WTC11 (cell line): ENCODE measurements around the gene PNMA6A.
"Not testable (repeated sequence)": the region's sequence is repeated elsewhere in the genome, so short reads cannot be mapped to it uniquely, and the experiment has no call there.

ENCODE experiments used
- AR ChIP-seq: fragments of 250-450 bp; sonication (Bioruptor Pico); IDR thresholded peaks from 2 replicates; pipeline ENCODE4 v1.9.0; 2021; ENCODE audit warnings: mild to moderate bottlenecking
- CREB1 ChIP-seq: sonication (generic); formaldehyde crosslinking; IDR thresholded peaks from 2 replicates; pipeline ENCODE4 v1.8.0; 2023; ENCODE audit warnings: mild to moderate bottlenecking, missing genetic modification reagents
- CTCF ChIP-seq: fragments of 200-600 bp; IDR thresholded peaks from 2 replicates; pipeline ENCODE4 v1.8.0; 2022; ENCODE audit warnings: antibody characterized with exemption
- EMX1 ChIP-seq: fragments of 250-450 bp; sonication (Bioruptor Pico); IDR thresholded peaks from 2 replicates; pipeline ENCODE4 v1.8.0; 2021; ENCODE audit warnings: mild to moderate bottlenecking
- ERG ChIP-seq: fragments of 250-450 bp; sonication (Bioruptor Pico); IDR thresholded peaks from 2 replicates; pipeline ENCODE4 v1.8.0; 2021; ENCODE audit warnings: mild to moderate bottlenecking
- FOXK1 ChIP-seq: sonication (generic); formaldehyde crosslinking; IDR thresholded peaks from 2 replicates; pipeline ENCODE4 v1.8.0; 2022; ENCODE audit warnings: mild to moderate bottlenecking, moderate library complexity, missing genetic modification reagents
- MAX ChIP-seq: sonication (generic); formaldehyde crosslinking; IDR thresholded peaks from 2 replicates; pipeline ENCODE4 v1.8.0; 2022; ENCODE audit warnings: mild to moderate bottlenecking, missing genetic modification reagents
- ZNF121 ChIP-seq: sonication (generic); formaldehyde crosslinking; IDR thresholded peaks from 2 replicates; pipeline ENCODE4 v1.8.0; 2023; ENCODE audit warnings: missing genetic modification reagents
- ZNF317 ChIP-seq: sonication (generic); formaldehyde crosslinking; IDR thresholded peaks from 2 replicates; pipeline ENCODE4 v1.8.1; 2023; ENCODE audit warnings: low read depth, mild to moderate bottlenecking, moderate library complexity, missing genetic modification reagents, borderline replicate concordance
- ZNF416 ChIP-seq: fragments of 250-450 bp; sonication (Bioruptor Pico); IDR thresholded peaks from 2 replicates; pipeline ENCODE4 v1.9.0; 2021; ENCODE audit warnings: mild to moderate bottlenecking, inconsistent platforms

- not testable (repeated sequence) for TF ChIP-seq CTCF; ZNF121 (CRISPR knock-in tag); CREB1; FOXK1 (CRISPR knock-in tag); AR (CRISPR knock-in tag); MAX (CRISPR knock-in tag); ZNF317 (CRISPR knock-in tag); ERG (CRISPR knock-in tag); EMX1 (CRISPR knock-in tag); ZNF416
Observed at GRCh38 chrX:153026501-153026900, 45.8 kb upstream of the PNMA6A start.
